GM10266 (cell line): Measurements from ENCODE around the gene NR1D2.

Experiments used
- DNase-seq: peaks from one replicate; pipeline ENCODE4 v3.0.0; 2012; ENCODE audit errors: extremely low spot score
- TF ChIP-seq, protein P1 (sequence below): IDR thresholded peaks from 2 replicates; pipeline ENCODE4 v1.5.1; 2012; ENCODE audit warnings: mild to moderate bottlenecking, low read depth; ENCODE audit not compliant: control insufficient read depth, insufficient read depth; ENCODE audit errors: missing control alignments

The NR1D2 gene

DNA sequence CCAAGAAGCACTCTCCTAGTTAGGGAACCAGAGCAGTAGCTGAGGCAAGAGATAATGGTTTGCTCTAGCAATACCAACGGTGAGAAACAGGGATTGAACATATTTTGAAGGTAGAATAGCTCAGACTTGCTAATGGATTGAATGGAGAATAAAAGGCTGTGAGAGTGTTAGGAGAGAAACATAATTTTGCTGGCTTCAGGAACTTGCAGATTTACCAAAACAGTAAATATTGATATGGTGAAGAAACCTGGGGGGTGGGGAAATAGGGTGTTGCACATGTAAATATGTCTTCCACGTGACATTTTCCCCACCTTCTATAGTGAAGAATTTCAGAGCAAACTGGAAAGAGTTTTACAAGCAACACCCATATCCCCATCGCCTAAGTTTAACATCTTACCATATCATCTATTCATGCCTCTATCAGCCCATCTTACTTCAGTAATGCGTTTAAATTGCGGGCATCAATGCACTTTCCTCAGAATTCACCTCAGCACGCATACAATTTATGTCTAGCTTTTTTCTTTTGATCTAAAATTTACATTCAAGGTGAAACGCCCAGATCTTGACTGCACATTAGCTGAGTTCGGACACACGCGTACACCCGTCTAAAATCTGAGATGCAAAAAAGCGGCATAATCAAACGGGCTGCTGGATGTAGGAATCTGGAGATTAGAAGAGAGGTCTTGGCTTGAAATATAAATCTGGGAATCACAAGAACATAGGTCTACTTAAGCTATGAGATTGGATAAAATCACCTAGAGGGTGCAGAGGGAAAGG lies 891 bp upstream of the NR1D2 start:
- DNase-seq: no peak
- TF ChIP-seq, protein P1, sequence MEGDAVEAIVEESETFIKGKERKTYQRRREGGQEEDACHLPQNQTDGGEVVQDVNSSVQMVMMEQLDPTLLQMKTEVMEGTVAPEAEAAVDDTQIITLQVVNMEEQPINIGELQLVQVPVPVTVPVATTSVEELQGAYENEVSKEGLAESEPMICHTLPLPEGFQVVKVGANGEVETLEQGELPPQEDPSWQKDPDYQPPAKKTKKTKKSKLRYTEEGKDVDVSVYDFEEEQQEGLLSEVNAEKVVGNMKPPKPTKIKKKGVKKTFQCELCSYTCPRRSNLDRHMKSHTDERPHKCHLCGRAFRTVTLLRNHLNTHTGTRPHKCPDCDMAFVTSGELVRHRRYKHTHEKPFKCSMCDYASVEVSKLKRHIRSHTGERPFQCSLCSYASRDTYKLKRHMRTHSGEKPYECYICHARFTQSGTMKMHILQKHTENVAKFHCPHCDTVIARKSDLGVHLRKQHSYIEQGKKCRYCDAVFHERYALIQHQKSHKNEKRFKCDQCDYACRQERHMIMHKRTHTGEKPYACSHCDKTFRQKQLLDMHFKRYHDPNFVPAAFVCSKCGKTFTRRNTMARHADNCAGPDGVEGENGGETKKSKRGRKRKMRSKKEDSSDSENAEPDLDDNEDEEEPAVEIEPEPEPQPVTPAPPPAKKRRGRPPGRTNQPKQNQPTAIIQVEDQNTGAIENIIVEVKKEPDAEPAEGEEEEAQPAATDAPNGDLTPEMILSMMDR: no peak

DNA sequence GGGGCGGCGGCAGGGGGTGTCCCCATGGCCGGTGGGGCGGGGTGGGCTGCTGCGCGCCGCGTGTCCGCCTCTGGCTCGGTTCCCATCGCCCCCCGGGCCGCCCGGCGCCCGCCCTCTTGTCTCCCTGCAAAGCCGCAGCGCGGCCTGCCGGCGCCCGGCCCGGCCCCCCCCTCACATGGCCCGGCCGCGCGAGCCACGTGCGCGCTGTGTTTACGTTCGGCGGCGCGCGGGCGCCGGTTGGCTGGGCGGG lies 502 bp downstream of the NR1D2 start:
- no peak for DNase-seq
- TF ChIP-seq, protein P1: no peak

DNA sequence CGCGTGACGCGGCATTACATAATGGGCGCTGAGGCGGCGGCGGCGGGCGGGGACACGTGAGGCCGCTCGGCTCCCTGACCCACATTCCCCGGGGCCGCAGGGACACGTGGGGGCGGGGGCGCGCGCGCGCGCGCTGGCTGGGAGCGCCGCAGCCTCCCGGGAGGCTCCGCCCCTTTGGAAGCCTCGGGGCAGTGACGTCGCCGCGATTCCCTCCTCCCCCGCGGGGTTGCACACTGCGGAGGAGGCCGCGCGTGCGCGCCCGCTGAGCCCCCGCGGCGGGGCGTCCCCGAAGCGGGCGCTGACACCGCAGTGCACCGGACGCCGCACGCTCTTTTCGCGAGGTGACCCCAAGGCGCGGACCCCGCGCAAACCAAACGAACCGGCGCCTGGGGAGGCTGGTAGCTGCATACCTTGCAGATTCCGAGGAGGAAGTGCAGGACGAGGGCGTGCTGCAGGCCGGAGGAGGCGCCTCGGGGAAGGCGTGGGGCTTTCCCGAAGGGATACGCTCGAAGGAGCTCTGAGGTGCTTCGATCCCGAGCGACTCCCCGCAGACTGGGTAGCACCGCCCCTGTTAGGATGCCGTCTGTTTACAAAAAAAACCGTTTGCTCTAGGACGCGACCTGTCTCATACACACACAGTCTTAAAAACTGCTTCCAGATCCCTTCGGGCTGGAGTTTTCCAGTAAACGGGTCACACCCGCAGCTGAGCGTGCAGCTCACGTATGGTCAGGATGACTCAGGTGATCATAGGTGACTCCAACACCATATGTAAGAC lies 1.0 kb downstream of the NR1D2 start:
- peak; percentile 98 for DNase-seq
- TF ChIP-seq, protein P1: no peak

DNA sequence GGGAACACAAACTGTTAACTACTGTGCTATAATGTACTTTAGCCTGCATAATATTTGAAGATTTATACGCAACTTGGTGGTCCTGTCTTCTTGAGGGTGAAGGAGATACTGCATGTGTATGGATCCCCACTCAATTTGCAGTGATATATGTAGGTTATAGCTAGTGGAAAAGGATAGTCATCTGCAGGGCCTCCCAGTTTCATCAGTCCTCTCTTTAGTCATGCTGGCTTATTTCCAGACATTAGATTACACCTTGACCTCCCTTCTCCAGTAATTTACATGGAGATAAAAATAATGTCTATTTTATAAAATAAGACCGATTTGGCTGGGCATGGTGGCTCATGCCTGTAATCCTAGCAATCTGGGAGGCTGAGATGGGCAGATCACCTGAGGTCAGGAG lies 3.7 kb downstream of the NR1D2 start:
- TF ChIP-seq, protein P1: no peak
- DNase-seq: no peak

DNA sequence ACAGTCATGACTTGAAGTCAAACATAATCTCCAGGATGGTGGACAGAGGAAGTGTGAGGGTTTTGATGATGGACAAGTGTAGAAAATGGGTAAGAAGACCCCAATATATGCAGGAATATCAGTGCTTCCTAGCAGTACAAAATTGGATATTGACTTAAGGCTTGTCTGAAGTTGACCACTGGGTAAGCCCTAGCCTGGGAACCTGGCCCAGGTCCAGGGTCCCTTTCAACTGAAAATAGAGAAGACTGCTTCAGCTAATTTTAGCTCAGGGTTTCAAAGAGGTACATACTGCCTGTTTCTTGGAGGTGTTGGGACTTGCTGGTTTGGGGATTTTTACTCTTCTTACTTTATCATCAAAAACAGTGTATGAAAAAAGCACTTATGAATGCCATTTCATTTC lies 4.7 kb downstream of the NR1D2 start:
- peak; percentile 49 for DNase-seq
- TF ChIP-seq, protein P1: no peak

DNA sequence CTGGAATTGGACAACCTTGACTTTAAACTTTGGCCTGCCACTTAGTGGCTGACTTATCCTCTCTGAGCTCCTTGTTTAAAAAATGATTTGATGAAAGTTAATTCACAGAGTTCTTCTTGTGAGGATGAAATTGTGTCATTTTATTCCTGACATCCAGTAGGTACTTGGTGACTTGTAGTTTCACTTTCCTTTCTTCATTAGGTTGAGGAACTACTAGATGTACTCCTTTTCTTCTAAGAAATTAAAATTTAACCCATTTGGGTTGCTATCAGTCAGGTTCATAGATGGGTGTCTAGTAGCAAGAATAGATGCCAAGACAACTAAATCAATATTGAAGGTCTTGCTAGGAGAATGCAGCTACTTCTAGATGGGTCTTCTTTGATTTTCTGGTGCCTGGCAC lies 5.2 kb downstream of the NR1D2 start:
- TF ChIP-seq, protein P1: no peak
- no peak for DNase-seq

DNA sequence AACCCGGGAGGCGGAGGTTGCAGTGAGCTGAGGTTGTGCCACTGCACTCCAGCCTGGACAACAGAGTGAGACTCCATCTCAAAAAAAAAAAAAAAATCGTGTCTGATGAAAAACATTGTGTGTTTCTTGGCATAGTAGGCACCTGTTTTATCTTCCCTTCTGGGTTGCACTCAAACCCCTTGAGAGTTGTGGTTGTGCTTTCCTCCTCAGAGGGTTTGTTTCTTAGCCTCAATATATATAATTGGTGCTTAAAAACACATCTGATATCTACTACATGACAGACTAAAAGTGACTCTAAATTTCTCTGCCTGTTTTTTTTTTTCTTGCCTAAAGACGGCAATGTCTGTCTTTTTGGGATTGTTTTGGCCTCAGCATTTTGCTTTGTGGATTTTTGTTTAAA lies 7.6 kb downstream of the NR1D2 start:
- TF ChIP-seq, protein P1: no peak
- DNase-seq: no peak
